A549 (cell line): ENCODE results near the gene PRMT3.

Experiments
- NR3C1 ChIP-seq: fragments of >200 bp; sonication (Bioruptor Twin); formaldehyde crosslinking; IDR thresholded peaks from 3 replicates; pipeline ENCODE4 v1.6.1; 2017
- POLR2A ChIP-seq: IDR thresholded peaks from 2 replicates; pipeline ENCODE4 v1.6.1; 2012; ENCODE audit warnings: mild to moderate bottlenecking, low read length
- RCOR1 ChIP-seq: fragments of 150-350 bp; IDR thresholded peaks from 2 replicates; pipeline ENCODE4 v1.6.1; 2014; ENCODE audit warnings: antibody characterized with exemption, low read length, low read depth
- SREBF2 ChIP-seq: fragments of 450-650 bp; IDR thresholded peaks from 2 replicates; pipeline ENCODE4 v1.6.1; 2014; ENCODE audit warnings: mild to moderate bottlenecking, moderate library complexity
- TF ChIP-seq, protein P1 (sequence below): fragments of >200 bp; sonication (Bioruptor Twin); formaldehyde crosslinking; IDR thresholded peaks from 3 replicates; pipeline ENCODE4 v1.5.1; 2016
- TF ChIP-seq, protein P2 (sequence below): IDR thresholded peaks from 2 replicates; pipeline ENCODE4 v1.6.1; 2012
- TF ChIP-seq, protein P3 (sequence below): fragments of 250-450 bp; sonication (Bioruptor Pico); IDR thresholded peaks from 2 replicates; pipeline ENCODE4 v1.5.0; 2021; ENCODE audit warnings: mild to moderate bottlenecking, moderate library complexity, borderline replicate concordance

DNA sequence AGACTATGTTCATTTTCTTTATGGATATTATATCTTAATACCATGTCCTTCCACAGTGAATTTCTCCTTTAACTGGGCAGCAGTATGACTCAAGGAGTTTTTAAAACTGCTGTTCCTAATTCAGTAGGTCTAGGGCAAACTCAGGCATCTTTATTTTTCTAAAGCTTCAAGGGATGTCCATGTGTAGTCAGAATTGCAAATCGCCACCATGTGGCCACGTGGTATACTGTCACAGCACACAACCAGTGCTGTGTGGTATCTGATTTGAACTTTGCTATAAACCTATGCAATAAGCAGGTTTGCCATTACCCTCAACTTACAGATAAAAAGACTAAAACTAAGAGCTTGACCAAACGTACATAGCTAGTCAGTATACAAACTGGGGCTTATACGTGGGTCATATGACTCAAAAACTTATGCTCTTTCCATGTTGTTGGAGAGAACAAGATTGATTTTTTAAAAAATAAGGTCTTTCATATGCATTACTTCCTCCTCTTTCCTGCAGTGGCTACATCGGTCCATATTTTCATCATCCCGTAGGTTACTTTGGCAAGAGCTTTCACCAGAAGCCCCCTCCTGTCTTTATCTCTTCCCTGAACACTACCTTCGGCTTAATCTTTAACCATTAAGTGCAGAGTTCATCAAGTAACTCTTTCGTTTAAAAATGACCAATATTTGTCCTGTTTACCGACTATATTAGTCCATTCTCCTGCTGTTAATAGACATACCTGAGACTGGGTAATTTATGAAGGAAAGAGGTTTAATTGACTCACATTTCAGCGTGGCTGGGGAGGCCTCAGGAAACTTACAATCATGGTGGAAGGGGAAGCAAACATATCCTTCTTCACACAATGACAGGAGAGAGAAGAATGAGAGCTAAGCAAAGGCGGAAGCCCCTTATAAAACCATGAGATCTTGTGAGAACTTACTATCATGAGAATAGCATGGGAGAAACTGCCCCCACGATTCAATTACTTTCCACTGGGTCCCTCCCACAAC is 32.0 kb upstream of the PRMT3 start:
- TF ChIP-seq POLR2A (no peak), SREBF2 (no peak), RCOR1 (no peak), NR3C1 (no peak)
- TF ChIP-seq, protein P1, sequence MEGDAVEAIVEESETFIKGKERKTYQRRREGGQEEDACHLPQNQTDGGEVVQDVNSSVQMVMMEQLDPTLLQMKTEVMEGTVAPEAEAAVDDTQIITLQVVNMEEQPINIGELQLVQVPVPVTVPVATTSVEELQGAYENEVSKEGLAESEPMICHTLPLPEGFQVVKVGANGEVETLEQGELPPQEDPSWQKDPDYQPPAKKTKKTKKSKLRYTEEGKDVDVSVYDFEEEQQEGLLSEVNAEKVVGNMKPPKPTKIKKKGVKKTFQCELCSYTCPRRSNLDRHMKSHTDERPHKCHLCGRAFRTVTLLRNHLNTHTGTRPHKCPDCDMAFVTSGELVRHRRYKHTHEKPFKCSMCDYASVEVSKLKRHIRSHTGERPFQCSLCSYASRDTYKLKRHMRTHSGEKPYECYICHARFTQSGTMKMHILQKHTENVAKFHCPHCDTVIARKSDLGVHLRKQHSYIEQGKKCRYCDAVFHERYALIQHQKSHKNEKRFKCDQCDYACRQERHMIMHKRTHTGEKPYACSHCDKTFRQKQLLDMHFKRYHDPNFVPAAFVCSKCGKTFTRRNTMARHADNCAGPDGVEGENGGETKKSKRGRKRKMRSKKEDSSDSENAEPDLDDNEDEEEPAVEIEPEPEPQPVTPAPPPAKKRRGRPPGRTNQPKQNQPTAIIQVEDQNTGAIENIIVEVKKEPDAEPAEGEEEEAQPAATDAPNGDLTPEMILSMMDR: peak; percentile 57
- TF ChIP-seq, protein P2, sequence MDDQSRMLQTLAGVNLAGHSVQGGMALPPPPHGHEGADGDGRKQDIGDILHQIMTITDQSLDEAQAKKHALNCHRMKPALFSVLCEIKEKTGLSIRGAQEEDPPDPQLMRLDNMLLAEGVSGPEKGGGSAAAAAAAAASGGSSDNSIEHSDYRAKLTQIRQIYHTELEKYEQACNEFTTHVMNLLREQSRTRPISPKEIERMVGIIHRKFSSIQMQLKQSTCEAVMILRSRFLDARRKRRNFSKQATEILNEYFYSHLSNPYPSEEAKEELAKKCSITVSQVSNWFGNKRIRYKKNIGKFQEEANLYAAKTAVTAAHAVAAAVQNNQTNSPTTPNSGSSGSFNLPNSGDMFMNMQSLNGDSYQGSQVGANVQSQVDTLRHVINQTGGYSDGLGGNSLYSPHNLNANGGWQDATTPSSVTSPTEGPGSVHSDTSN: no peak
- TF ChIP-seq, protein P3, sequence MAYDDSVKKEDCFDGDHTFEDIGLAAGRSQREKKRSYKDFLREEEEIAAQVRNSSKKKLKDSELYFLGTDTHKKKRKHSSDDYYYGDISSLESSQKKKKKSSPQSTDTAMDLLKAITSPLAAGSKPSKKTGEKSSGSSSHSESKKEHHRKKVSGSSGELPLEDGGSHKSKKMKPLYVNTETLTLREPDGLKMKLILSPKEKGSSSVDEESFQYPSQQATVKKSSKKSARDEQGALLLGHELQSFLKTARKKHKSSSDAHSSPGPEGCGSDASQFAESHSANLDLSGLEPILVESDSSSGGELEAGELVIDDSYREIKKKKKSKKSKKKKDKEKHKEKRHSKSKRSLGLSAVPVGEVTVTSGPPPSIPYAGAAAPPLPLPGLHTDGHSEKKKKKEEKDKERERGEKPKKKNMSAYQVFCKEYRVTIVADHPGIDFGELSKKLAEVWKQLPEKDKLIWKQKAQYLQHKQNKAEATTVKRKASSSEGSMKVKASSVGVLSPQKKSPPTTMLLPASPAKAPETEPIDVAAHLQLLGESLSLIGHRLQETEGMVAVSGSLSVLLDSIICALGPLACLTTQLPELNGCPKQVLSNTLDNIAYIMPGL: no peak
